Mucosa of descending colon (tissue), 3 donors: ENCODE data around the gene DUS2. TPM values are rescaled to one million over a fixed set of nuclear protein-coding genes. Genes with fewer than 3 reads are reported as not detected.
"Not testable (repeated sequence)": the region's sequence is repeated elsewhere in the genome, so short reads cannot be mapped to it uniquely, and the experiment has no call there.

Experiments
- ATAC-seq: fragments of 200-7000 bp; cut with Tn5 transposase; one replicate; pipeline ENCODE4 v1.9.1; 2020; ENCODE audit warnings: mild to moderate bottlenecking, moderate library complexity
- DNase-seq, 3 donors: peaks; one replicate each; pipeline ENCODE4 v3.0.0-alpha.2; 2020
- H3K36me3 ChIP-seq: fragments of 200-600 bp; one replicate; pipeline ENCODE4 v1.8.0; 2021; ENCODE audit warnings: low read depth, mild to moderate bottlenecking
- H3K4me1 ChIP-seq: fragments of 200-600 bp; one replicate; pipeline ENCODE4 v1.8.0; 2021; ENCODE audit warnings: low read depth, mild to moderate bottlenecking
- H3K4me3 ChIP-seq: fragments of 200-600 bp; one replicate; pipeline ENCODE4 v1.8.0; 2021; ENCODE audit warnings: mild to moderate bottlenecking
- H3K9me3 ChIP-seq: fragments of 200-600 bp; one replicate; pipeline ENCODE4 v1.8.0; 2021; ENCODE audit warnings: mild to moderate bottlenecking
- intact Hi-C, 2 donors: fragments of 100-400 bp; cut with DNase I in 1 of 2; cut with micrococcal nuclease in 1 of 2; formaldehyde crosslinking; loops; one replicate each; pipeline versions ENCODE4 v1.11.0 to v1.11.1; 2022; cut with DNase I, micrococcal nuclease
- total RNA-seq, 3 donors: library from RNA; stranded (reverse); fragmentation: NEBNext Ultra II Directional in 2 of 3; extraction: Animal tissue kit (Norgen Biotek cat#: 25700) in 2 of 3; gene quantifications; one replicate each; pipeline versions ENCODE4 v1.2.1 to v1.2.4, GENCODE V29; 2021 to 2023
- TF ChIP-seq, protein P1 (sequence below): fragments of 200-600 bp; IDR thresholded peaks from one replicate; pipeline ENCODE4 v1.8.0; 2022; ENCODE audit warnings: antibody characterized with exemption, mild to moderate bottlenecking
- donor health status: DM: no; HTN: no; CAD: no; lungs with moderate emphysema.
- donor health status: DM: no; HTN: no; CAD: no.
- donor health status: DM: no; HTN: yes; CAD: no.

Gene DUS2
- total RNA-seq, 3 donors from 2014 or later: 11.6 to 13.5 (median 12.6) TPM

DNA sequence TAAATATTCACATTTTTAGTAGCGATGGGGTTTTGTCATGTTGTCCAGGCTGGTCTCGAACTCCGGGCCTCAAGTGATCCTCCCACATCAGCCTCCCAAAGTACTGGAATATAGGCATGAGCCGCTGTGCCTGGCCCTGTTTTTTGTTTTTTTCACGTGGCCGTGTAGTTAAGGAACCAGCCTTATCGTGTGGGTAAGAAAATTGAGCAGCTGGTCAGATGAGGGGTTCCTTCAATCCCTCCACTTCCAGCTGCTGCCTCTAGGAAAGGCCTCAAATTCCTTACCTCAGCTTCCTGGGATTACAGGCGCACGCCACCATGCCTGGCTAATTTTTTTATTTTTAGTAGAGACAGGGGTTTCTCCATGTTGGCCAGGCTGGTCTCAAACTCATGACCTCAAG is 17.9 kb upstream of the DUS2 start:
- Histone ChIP-seq H3K4me1 (peaks cover 3% of the 10 kb centered on the region), H3K9me3 (no peaks in the 10 kb centered on the region), H3K36me3 (no peaks in the 10 kb centered on the region), H3K4me3 (no peak overlapping the region)
- TF ChIP-seq, protein P1, sequence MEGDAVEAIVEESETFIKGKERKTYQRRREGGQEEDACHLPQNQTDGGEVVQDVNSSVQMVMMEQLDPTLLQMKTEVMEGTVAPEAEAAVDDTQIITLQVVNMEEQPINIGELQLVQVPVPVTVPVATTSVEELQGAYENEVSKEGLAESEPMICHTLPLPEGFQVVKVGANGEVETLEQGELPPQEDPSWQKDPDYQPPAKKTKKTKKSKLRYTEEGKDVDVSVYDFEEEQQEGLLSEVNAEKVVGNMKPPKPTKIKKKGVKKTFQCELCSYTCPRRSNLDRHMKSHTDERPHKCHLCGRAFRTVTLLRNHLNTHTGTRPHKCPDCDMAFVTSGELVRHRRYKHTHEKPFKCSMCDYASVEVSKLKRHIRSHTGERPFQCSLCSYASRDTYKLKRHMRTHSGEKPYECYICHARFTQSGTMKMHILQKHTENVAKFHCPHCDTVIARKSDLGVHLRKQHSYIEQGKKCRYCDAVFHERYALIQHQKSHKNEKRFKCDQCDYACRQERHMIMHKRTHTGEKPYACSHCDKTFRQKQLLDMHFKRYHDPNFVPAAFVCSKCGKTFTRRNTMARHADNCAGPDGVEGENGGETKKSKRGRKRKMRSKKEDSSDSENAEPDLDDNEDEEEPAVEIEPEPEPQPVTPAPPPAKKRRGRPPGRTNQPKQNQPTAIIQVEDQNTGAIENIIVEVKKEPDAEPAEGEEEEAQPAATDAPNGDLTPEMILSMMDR: no peak
- intact Hi-C loops: no loop called here
- no peak for DNase-seq
- ATAC-seq: no peak

DNA sequence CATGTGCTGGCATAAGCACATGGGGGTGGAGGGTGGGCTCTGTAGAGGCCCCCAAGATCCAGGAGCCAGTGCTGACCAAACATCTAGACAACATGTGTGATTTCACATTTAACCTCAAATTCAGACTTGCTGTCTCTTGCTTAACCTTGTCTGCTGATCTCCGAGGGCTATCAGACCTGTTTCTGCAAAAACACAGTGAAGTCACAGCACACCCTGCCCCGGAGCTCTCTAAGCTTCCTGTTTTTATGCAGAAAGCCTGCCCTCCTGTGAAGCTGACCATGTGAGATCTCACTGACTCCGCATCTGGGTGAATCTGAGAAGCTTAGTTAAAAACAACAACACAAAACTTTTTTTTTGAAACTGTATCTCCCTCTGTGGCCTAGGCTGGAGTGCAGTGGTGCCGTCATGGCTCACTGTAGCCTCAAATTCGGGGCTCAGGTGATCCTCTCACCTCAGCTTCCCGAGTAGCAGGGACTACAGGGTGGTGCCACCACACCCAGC is 17.2 kb upstream of the DUS2 start:
- DNase-seq (peak in 1 of 3 donors; percentile 38), ATAC-seq (peak; percentile 90)
- no peaks in the 10 kb centered on the region for H3K36me3 ChIP-seq
- TF ChIP-seq, protein P1: no peak
- no peak overlapping the region for H3K4me3 ChIP-seq
- H3K9me3 ChIP-seq: no peaks in the 10 kb centered on the region
- H3K4me1 ChIP-seq: peaks cover 3% of the 10 kb centered on the region
- intact Hi-C loops: no loop called here

DNA sequence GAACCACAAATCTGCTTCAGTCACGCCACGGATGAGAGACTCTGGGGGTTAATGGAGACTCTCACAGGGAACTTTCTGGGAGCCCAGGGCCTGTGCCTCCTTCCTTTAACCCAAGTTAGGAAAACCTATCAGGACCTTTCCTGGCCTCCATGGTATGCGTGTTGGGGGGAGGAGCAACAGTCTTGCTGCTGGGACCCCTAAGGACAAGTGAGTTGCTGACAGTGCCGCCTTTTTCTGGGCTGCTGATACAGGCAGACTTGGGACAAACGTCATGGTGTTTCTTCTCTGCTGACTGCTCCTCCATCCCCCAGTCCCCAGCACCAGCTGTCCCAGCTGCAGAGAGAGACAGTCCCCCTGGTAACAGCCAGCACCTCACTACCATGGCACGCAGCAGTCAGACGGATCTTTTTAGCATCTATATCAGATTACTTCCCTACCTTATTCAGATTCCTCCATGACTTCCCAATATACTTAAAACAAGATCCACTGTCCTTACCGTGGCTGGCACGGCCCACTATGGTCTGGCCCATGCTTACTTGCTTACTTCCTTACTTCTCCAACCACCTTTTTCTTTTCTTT is 13.8 kb upstream of the DUS2 start:
- no peak overlapping the region for H3K4me3 ChIP-seq
- no peak for DNase-seq
- no peaks in the 10 kb centered on the region for H3K36me3 ChIP-seq
- intact Hi-C loops: no loop called here
- no peak for ATAC-seq
- TF ChIP-seq, protein P1: no peak
- no peaks in the 10 kb centered on the region for H3K9me3 ChIP-seq
- H3K4me1 ChIP-seq: peaks cover 3% of the 10 kb centered on the region

DNA sequence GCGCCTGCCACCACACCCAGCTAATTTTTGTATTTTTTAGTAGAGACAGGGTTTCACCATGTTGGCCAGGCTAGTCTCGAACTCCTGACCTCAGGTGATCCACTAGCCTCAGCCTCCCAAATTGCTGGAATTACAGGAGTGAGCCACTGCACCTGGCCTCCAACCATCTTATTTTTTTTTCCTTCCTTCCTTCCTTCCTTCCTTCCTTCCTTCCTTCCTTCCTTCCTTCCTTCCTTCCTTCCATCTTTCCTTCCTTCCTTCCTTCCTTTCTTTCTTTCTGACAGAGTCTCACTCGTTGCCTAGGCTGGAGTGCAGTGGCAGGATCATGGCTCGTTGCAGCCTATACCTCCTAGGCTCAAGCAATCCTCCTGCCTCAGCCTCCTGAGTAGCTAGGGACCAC is 13.2 kb upstream of the DUS2 start:
- ATAC-seq, H3K4me1 ChIP-seq, H3K9me3 ChIP-seq, H3K4me3 ChIP-seq, intact Hi-C loops, H3K36me3 ChIP-seq, DNase-seq: not testable (repeated sequence)

DNA sequence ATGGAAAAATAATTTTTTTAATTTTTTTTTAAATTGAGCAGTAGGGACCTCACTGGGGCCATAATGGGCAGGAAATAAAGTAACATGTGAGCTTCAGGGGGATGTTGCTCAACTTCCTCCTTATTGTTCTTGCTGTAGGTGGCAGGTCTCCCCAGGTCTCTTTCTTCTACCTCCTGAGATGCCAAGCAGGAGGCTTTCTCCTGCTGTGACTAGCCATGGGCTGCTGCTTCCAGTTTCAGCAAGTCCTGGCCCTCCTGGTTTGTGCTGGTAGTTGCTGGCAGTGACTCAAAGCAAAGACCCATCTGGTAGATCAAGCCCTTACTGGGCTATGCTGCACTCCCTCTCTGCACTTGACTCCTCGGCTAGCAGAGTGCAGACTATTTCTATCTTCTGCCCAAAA is 9.6 kb upstream of the DUS2 start:
- no peak for ATAC-seq

DNA sequence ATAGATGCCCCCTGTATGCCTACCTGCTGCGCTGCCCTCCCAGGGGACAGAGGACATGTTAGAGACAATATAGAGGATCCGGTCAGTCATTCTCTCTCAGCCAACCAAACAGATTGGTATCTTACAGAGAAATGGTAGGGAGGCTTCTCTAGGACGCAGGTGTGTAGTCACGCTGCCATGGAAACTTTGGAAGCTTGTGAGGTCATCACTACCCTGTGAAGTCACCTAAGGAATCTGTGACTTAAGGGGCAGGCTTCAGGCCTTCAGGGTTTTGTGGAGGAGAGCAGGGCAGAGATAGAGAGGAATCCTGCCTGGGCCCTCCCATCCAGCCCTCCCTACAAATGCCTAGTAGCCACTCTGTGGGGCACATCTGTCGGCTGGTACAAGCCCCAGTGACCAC is 7.4 kb upstream of the DUS2 start, which contains the start of gene DPEP2NB:
TSS of gene DPEP2NB (minus strand) at position 231 of the 400 bp plus-strand sequence. CDS start at position 90, 141 bp downstream.
- Histone ChIP-seq H3K9me3 (no peaks in the 10 kb centered on the region), H3K4me3 (no peak within 1 kb of the TSS), H3K36me3 (no peaks in the 10 kb centered on the region), H3K4me1 (no peaks in the 10 kb centered on the region)
- intact Hi-C loops: no loop called here
- TF ChIP-seq, protein P1: no peak
- ATAC-seq (no peak), DNase-seq (no peak)

More for the DNA sequence above, 9.6 kb upstream of the DUS2 start:
- Histone ChIP-seq H3K4me1 (no peaks in the 10 kb centered on the region), H3K9me3 (no peaks in the 10 kb centered on the region), H3K36me3 (no peaks in the 10 kb centered on the region), H3K4me3 (no peak overlapping the region)
- DNase-seq: no peak
- TF ChIP-seq, protein P1: no peak
- intact Hi-C loops: no loop called here
